Activated naive CD4-positive, alpha-beta T cell treated with anti-CD3 and anti-CD28 coated beads, Interleukin-2, amount 10 ng/mL, durations not matched to agents 7 days and 5 days (primary cell): ENCODE results near the gene CPT1A.

ENCODE experiments used
- CTCF ChIA-PET: fragments of 350-600 bp; sonication (Branson Sonifier 250); formaldehyde crosslinking; loops from one replicate; lab custom pipeline; 2021; ENCODE audit warnings: antibody characterized with exemption; lab: Charles Lee
- DNase-seq: peaks from one replicate; pipeline ENCODE4 v3.0.0-alpha.2; 2020
- H3K27ac Mint-ChIP-seq: one replicate; pipeline ENCODE4 v1.8.0; 2021; ENCODE audit warnings: mild to moderate bottlenecking, moderate library complexity, mixed read lengths
- H3K27me3 Mint-ChIP-seq: one replicate; pipeline ENCODE4 v1.8.0; 2021; ENCODE audit warnings: mild to moderate bottlenecking, mixed read lengths
- H3K36me3 Mint-ChIP-seq: one replicate; pipeline ENCODE4 v1.8.0; 2021; ENCODE audit warnings: mixed read lengths
- H3K4me1 Mint-ChIP-seq: one replicate; pipeline ENCODE4 v1.8.0; 2021; ENCODE audit warnings: mixed read lengths
- H3K4me3 Mint-ChIP-seq: one replicate; pipeline ENCODE4 v1.8.0; 2021; ENCODE audit warnings: mild to moderate bottlenecking, moderate library complexity, mixed read lengths
- H3K9me3 Mint-ChIP-seq: one replicate; pipeline ENCODE4 v1.8.0; 2021; ENCODE audit warnings: mixed read lengths

Gene CPT1A

DNA sequence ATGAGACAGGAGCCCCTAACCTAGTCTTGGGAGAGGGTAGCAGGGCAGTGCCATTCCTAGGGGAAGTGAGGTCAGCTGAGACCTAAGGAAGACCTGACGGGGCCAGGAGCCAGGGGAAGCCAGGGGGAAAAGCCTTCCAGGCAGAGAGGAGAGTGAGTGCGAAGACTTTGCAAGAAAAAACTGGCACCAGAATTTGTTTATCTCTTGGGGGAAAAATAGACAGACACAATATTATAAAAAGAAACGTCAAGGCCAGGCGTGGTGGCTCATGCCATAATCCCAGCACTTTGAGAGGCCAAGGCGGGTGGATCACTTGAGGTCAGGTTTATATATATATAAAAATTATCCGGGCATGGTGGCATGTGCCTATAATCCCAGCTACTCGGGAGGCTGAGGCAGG lies 63.5 kb downstream of the CPT1A start:
- no peak overlapping the region for H3K4me3 Mint-ChIP-seq
- H3K27me3 Mint-ChIP-seq: no peaks in the 10 kb centered on the region
- CTCF ChIA-PET: no interaction called here
- H3K27ac Mint-ChIP-seq: no peak overlapping the region
- peaks cover 46% of the 10 kb centered on the region for H3K36me3 Mint-ChIP-seq
- H3K9me3 Mint-ChIP-seq: no peaks in the 10 kb centered on the region
- no peak for DNase-seq
- H3K4me1 Mint-ChIP-seq: no peaks in the 10 kb centered on the region

DNA sequence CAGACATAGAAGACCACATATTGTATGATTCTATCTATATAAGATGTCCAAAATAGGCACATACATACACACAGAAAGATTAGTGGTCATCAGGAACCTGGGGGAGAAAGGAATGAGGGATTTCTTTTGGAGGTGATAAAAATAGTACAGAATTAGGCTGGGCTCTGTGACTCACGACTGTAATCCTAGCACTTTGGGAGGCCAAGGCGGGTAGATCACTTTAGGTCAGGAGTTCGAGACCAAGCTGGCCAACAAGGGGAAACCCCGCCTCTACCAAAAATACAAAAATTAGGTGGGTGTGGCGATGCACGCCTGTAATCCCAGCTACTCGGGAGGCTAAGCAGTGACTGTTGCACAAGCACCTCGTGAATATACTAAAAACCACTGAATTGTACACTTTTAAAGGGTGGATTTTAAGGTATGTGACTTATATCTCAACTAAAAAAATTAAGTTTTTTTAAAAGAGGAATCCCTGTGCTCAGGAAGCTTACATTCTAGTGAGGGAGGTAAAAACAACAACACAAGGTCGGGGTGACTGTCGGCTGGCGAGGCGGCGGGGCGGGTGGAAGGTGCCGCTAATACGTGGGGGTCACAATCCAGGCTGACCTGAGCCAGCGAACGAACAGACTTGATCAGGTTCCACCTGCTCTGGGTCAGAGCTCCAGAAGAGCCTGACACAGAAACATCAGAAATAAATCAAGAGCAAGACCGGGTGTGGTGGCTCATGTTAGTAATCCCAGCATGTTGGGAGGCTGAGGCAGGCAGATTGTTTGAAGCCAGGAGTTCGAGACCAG lies 65.1 kb downstream of the CPT1A start:
- H3K4me1 Mint-ChIP-seq: no peaks in the 10 kb centered on the region
- no peaks in the 10 kb centered on the region for H3K27me3 Mint-ChIP-seq
- peaks cover 50% of the 10 kb centered on the region for H3K36me3 Mint-ChIP-seq
- H3K9me3 Mint-ChIP-seq: no peaks in the 10 kb centered on the region
- no peak overlapping the region for H3K27ac Mint-ChIP-seq
- no peak for DNase-seq
- H3K4me3 Mint-ChIP-seq: no peak overlapping the region
- CTCF ChIA-PET: interaction anchor here (0.7 kb wide), 1 partner anchor 21 kb away, joined by 3 read pairs; no protein-coding TSS in a partner anchor

DNA sequence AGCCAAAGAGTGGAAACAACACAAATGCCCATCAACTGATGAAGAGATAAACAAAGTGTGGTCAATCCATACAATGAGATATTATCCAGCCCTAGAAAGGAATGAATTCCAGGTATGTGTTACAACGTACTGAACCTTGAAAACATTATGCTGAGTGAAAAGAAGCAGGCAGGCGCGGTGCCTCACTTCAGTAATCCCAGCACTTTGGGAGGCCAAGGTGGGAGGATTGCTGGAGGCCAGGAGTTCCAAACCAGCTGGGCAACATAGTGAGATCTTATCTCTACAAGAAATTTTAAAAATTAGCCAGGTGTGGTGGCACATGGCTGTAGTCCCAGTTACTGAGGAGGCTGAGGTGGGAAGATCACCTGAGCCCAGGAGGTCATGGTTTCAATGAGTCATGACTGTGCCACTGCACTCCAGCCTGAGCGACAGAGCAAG lies 65.7 kb downstream of the CPT1A start:
- H3K4me3 Mint-ChIP-seq: no peak overlapping the region
- no peaks in the 10 kb centered on the region for H3K27me3 Mint-ChIP-seq
- H3K27ac Mint-ChIP-seq: no peak overlapping the region
- peaks cover 47% of the 10 kb centered on the region for H3K36me3 Mint-ChIP-seq
- no peak for DNase-seq
- CTCF ChIA-PET: no interaction called here
- H3K4me1 Mint-ChIP-seq: no peaks in the 10 kb centered on the region
- H3K9me3 Mint-ChIP-seq: no peaks in the 10 kb centered on the region

- Mint-ChIP-seq H3K27ac (no peak overlapping the region), H3K36me3 (peaks cover 44% of the 10 kb centered on the region), H3K9me3 (no peaks in the 10 kb centered on the region), H3K4me1 (no peaks in the 10 kb centered on the region), H3K4me3 (no peak overlapping the region), H3K27me3 (no peaks in the 10 kb centered on the region)
- DNase-seq: no peak
- CTCF ChIA-PET: no interaction called here
These were observed 67.5 kb downstream of the CPT1A start for GRCh38 chr11:68774194-68774585.

- CTCF ChIA-PET: no interaction called here
- Mint-ChIP-seq H3K36me3 (peaks cover 45% of the 10 kb centered on the region), H3K4me3 (no peak overlapping the region), H3K27ac (no peak overlapping the region), H3K9me3 (no peaks in the 10 kb centered on the region), H3K27me3 (no peaks in the 10 kb centered on the region), H3K4me1 (no peaks in the 10 kb centered on the region)
- DNase-seq: no peak
These were observed 68.1 kb downstream of the CPT1A start for GRCh38 chr11:68773521-68774193.

GRCh38 chr11:68772936-68773335 lies 68.8 kb downstream of the CPT1A start:
- no peaks in the 10 kb centered on the region for H3K4me1 Mint-ChIP-seq
- no peak overlapping the region for H3K4me3 Mint-ChIP-seq
- H3K27ac Mint-ChIP-seq: no peak overlapping the region
- H3K27me3 Mint-ChIP-seq: no peaks in the 10 kb centered on the region
- peaks cover 43% of the 10 kb centered on the region for H3K36me3 Mint-ChIP-seq
- no peak for DNase-seq
- CTCF ChIA-PET: no interaction called here
- H3K9me3 Mint-ChIP-seq: no peaks in the 10 kb centered on the region

DNA sequence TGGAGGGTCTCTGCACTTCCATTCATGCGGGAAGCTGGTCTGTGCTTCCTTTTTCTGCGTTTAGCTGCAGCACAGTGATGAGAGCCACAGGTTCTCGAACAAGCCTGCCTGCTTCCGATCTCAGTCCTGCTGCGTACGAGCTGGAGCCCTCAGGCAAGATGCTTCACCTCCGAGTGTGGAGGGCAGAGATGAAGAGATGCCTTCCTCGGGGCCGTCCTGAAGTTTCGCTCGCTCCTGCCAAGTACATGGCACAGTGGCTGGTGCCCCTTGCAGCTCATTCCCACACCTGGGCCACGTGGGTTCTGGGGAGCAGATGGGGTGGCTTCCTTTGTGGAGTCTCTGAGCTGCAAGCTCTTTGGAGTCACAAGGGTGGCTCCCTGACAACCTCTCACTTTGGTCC lies 70.9 kb downstream of the CPT1A start:
- DNase-seq: no peak
- Mint-ChIP-seq H3K9me3 (no peaks in the 10 kb centered on the region), H3K4me3 (no peak overlapping the region), H3K36me3 (peaks cover 38% of the 10 kb centered on the region), H3K4me1 (no peaks in the 10 kb centered on the region), H3K27me3 (no peaks in the 10 kb centered on the region), H3K27ac (no peak overlapping the region)
- CTCF ChIA-PET: no interaction called here

DNA sequence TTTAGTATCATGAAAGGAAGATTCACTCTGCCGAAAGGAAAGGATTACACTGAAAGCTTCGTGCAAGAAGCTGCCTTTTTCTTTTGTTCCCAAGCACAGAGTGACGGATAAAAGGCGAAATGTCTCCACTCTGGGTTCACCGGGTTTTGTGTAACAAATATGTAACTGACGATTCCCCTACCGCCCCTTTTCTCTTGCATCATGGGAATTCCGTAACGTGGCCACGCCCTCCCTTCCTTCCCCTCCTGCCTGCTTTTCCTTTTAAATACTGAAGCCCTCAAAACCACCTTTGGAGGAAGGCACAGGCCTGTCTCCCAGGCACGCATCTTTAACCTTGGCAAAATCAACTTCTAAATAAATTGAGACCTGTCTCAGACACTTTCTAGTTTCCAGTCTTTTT lies 74.0 kb downstream of the CPT1A start:
- H3K36me3 Mint-ChIP-seq: peaks cover 24% of the 10 kb centered on the region
- H3K9me3 Mint-ChIP-seq: no peaks in the 10 kb centered on the region
- no peaks in the 10 kb centered on the region for H3K27me3 Mint-ChIP-seq
- no peak overlapping the region for H3K27ac Mint-ChIP-seq
- DNase-seq: no peak
- peaks cover 4% of the 10 kb centered on the region for H3K4me1 Mint-ChIP-seq
- CTCF ChIA-PET: interaction anchor here (0.6 kb wide), 1 partner anchor 79 kb away, joined by 3 read pairs; no protein-coding TSS in a partner anchor
- no peak overlapping the region for H3K4me3 Mint-ChIP-seq

GRCh38 chr11:68766786-68767185 lies 74.9 kb downstream of the CPT1A start:
- Mint-ChIP-seq H3K27ac (no peak overlapping the region), H3K4me3 (no peak overlapping the region), H3K36me3 (peaks cover 28% of the 10 kb centered on the region), H3K4me1 (peaks cover 5% of the 10 kb centered on the region), H3K27me3 (no peaks in the 10 kb centered on the region), H3K9me3 (no peaks in the 10 kb centered on the region)
- CTCF ChIA-PET: interaction anchor here (0.6 kb wide), 1 partner anchor 159 kb away, joined by 3 read pairs; no protein-coding TSS in a partner anchor
- no peak for DNase-seq

DNA sequence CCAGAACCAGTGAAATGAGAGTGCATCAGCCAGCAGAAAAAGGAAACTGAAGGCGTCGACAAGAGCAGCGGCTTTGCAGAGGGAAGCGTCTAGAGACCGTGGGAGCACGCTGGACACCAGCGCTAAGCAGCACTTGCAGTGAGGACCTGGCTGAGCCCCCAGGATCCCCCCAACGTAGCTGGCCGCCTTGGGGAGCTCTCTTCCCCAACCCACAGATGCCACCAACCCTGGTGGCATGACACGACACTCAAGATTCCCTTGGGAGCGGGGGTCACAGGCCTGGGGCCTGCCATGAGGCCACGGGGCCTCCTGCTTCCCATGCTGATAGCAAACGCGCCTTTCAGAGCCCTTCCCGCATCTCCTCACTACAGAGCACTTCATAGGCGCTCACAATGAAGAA lies 77.0 kb downstream of the CPT1A start:
- no peak overlapping the region for H3K4me3 Mint-ChIP-seq
- DNase-seq: no peak
- peaks cover 26% of the 10 kb centered on the region for H3K36me3 Mint-ChIP-seq
- CTCF ChIA-PET: no interaction called here
- H3K4me1 Mint-ChIP-seq: peaks cover 5% of the 10 kb centered on the region
- H3K27me3 Mint-ChIP-seq: no peaks in the 10 kb centered on the region
- no peak overlapping the region for H3K27ac Mint-ChIP-seq
- no peaks in the 10 kb centered on the region for H3K9me3 Mint-ChIP-seq

DNA sequence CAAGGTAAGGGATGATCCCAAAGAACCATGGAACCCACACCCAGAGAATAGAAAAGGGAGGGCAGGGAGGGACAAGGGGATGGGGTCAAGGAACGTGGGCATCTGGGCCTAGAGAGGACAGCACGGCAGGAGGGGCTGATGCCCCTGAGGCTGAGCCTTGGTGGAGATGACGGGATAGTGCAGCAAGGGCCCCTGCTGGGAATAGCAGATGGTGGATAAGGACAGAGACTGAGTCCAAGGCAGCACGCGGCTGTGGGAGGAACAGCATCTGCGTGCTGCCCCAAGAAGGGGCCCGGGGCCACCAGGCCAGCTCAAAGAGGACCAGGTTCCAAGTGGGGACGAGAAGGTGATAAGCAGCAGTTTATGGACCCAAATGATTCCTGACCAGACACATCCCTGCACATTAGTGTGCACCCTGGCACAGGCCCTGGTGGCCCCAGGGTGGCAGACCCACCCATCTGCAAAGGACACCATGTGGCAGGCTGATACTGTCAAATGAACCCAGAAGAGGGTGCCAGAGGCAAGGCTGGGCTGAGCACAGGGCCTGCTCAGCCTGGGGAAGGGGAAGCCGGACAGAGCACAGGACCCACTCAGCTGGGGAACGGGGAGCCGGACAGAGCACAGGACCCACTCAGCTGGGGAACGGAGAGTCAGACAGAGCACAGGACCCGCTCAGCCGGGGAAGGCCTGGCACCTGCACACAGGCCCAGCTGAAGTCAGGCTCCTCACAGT lies 77.6 kb downstream of the CPT1A start:
- no peak overlapping the region for H3K27ac Mint-ChIP-seq
- CTCF ChIA-PET: no interaction called here
- H3K9me3 Mint-ChIP-seq: no peaks in the 10 kb centered on the region
- no peaks in the 10 kb centered on the region for H3K27me3 Mint-ChIP-seq
- H3K36me3 Mint-ChIP-seq: peaks cover 31% of the 10 kb centered on the region
- peaks cover 5% of the 10 kb centered on the region for H3K4me1 Mint-ChIP-seq
- DNase-seq: no peak
- no peak overlapping the region for H3K4me3 Mint-ChIP-seq

- Mint-ChIP-seq H3K36me3 (peaks cover 26% of the 10 kb centered on the region), H3K27me3 (no peaks in the 10 kb centered on the region), H3K9me3 (no peaks in the 10 kb centered on the region), H3K4me3 (no peak overlapping the region), H3K27ac (no peak overlapping the region), H3K4me1 (peaks cover 5% of the 10 kb centered on the region)
- DNase-seq: no peak
- CTCF ChIA-PET: no interaction called here
These were observed 78.5 kb downstream of the CPT1A start for GRCh38 chr11:68763181-68763721.

GRCh38 chr11:68762481-68762880 lies 79.2 kb downstream of the CPT1A start:
- no peak for DNase-seq
- Mint-ChIP-seq H3K4me3 (no peak overlapping the region), H3K4me1 (peaks cover 5% of the 10 kb centered on the region), H3K27me3 (no peaks in the 10 kb centered on the region), H3K27ac (no peak overlapping the region), H3K36me3 (peaks cover 29% of the 10 kb centered on the region), H3K9me3 (no peaks in the 10 kb centered on the region)
- CTCF ChIA-PET: interaction anchor here (1.9 kb wide), 1 partner anchor 36 kb away, joined by 4 read pairs; no protein-coding TSS in a partner anchor

DNA sequence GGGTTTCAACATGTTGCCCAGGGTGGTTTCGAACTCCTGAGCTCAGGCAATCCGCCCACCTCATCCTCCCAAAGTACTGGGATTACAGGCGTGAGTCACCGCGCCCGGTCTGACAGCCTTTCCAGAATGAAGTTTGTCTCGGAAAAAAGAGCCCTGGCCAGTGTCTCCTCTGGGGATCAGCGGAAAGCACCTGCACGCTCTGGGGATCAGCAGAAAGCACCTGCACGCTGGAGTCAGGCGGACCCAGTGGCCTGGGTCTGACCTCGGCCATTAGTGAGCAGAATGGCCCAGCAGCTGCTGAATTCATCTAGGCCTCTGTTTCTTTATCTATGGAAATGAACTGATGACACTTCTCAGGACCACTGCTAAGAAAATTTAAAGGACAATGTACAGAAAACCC lies 79.9 kb downstream of the CPT1A start:
- CTCF ChIA-PET: interaction anchor here (1.9 kb wide), 1 partner anchor 36 kb away, joined by 4 read pairs; no protein-coding TSS in a partner anchor
- Mint-ChIP-seq H3K4me3 (no peak overlapping the region), H3K4me1 (peaks cover 5% of the 10 kb centered on the region), H3K27me3 (no peaks in the 10 kb centered on the region), H3K9me3 (no peaks in the 10 kb centered on the region), H3K36me3 (peaks cover 31% of the 10 kb centered on the region), H3K27ac (no peak overlapping the region)
- no peak for DNase-seq
